Upper lobe of left lung (tissue), 4 donors: Measurements from ENCODE around the gene LSR.

Experiments
- EP300 ChIP-seq, 4 donors: sonication (generic); formaldehyde crosslinking; IDR thresholded peaks; one replicate each; pipeline ENCODE4 v1.5.1; 2017; ENCODE audit warnings: antibody characterized with exemption in 4 of 4, control low read depth in 2 of 4
- POLR2A ChIP-seq, 4 donors: fragments of 450-650 bp; IDR thresholded peaks; one replicate each; pipeline ENCODE4 v1.5.1; 2016 to 2017; ENCODE audit warnings: antibody characterized with exemption in 4 of 4, mild to moderate bottlenecking in 2 of 4
- POLR2AphosphoS5 ChIP-seq, 2 donors: sonication (generic); formaldehyde crosslinking; IDR thresholded peaks; one replicate each; pipeline ENCODE4 v1.5.1; 2017; ENCODE audit warnings: antibody characterized with exemption in 2 of 2
- TF ChIP-seq, protein P1 (sequence below), 6 experiments: fragments of 450-650 bp in 4 of 6; fragments of 200-600 bp in 2 of 6; sonication (generic) in 2 of 6; IDR thresholded peaks; one replicate each; pipeline ENCODE4 v1.5.1; 2016 to 2019; ENCODE audit warnings: antibody characterized with exemption in 6 of 6

- TF ChIP-seq POLR2AphosphoS5 (IDR thresholded peaks at IDR 0.05) = no peak
- TF ChIP-seq EP300 (IDR thresholded peaks at IDR 0.05) = no peak
- no peak for TF ChIP-seq POLR2A (IDR thresholded peaks at IDR 0.05)
- TF ChIP-seq, protein P1, sequence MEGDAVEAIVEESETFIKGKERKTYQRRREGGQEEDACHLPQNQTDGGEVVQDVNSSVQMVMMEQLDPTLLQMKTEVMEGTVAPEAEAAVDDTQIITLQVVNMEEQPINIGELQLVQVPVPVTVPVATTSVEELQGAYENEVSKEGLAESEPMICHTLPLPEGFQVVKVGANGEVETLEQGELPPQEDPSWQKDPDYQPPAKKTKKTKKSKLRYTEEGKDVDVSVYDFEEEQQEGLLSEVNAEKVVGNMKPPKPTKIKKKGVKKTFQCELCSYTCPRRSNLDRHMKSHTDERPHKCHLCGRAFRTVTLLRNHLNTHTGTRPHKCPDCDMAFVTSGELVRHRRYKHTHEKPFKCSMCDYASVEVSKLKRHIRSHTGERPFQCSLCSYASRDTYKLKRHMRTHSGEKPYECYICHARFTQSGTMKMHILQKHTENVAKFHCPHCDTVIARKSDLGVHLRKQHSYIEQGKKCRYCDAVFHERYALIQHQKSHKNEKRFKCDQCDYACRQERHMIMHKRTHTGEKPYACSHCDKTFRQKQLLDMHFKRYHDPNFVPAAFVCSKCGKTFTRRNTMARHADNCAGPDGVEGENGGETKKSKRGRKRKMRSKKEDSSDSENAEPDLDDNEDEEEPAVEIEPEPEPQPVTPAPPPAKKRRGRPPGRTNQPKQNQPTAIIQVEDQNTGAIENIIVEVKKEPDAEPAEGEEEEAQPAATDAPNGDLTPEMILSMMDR (IDR thresholded peaks at IDR 0.05) = no peak
These were observed 28.0 kb downstream of the LSR start for GRCh38 chr19:35276706-35277281.
